CD14-positive monocyte (primary cell): ENCODE measurements around the gene PLA2G2A. TPM values are rescaled to one million over a fixed set of nuclear protein-coding genes. Genes with fewer than 3 reads are reported as not detected.
"Not testable (repeated sequence)": the region's sequence is repeated elsewhere in the genome, so short reads cannot be mapped to it uniquely, and the experiment has no call there.

Experiments used
- DNase-seq, 3 donors: peaks; one replicate each; pipeline ENCODE4 v3.0.0-alpha.2; 2011 to 2022
- H2AFZ ChIP-seq: 2 replicates; pipeline ENCODE4 v1.6.0; 2012; ENCODE audit warnings: mild to moderate bottlenecking, low read depth, low read length, inconsistent platforms; ENCODE audit not compliant: insufficient read depth, poor library complexity, severe bottlenecking
- H3K27ac ChIP-seq, 2 donors: 1 replicate in 1 of 2; 2 replicates in 1 of 2; pipeline ENCODE4 v1.5.1; 2012 to 2013; ENCODE audit warnings: low read length in 2 of 2, control low read depth in 1 of 2, inconsistent platforms in 1 of 2, low read depth in 1 of 2, mild to moderate bottlenecking in 1 of 2
- H3K27me3 ChIP-seq, 2 donors: one replicate each; pipeline versions ENCODE4 v1.6.0 to v1.6.1; 2011 to 2013; ENCODE audit warnings: low read length in 2 of 2; ENCODE audit not compliant: control insufficient read depth in 2 of 2, insufficient read depth in 2 of 2
- H3K36me3 ChIP-seq, 2 donors: replicated peaks in 1 of 2; 1 replicate in 1 of 2; 2 replicates in 1 of 2; pipeline versions ENCODE4 v1.5.1 to v1.6.1; 2012 to 2013; ENCODE audit warnings: low read length in 2 of 2, control low read depth in 1 of 2, inconsistent platforms in 1 of 2, mild to moderate bottlenecking in 1 of 2; ENCODE audit not compliant: insufficient read depth in 2 of 2, control insufficient read depth in 1 of 2
- H3K4me1 ChIP-seq, 2 donors: 1 replicate in 1 of 2; 2 replicates in 1 of 2; pipeline versions ENCODE4 v1.5.1 to v1.6.1; 2012 to 2013; ENCODE audit warnings: low read length in 2 of 2, control low read depth in 1 of 2, inconsistent platforms in 1 of 2, mild to moderate bottlenecking in 1 of 2, moderate library complexity in 1 of 2; ENCODE audit not compliant: insufficient read depth in 2 of 2, control insufficient read depth in 1 of 2
- H3K4me2 ChIP-seq: replicated peaks from 2 replicates; pipeline ENCODE3; 2012; ENCODE audit warnings: low read length, moderate library complexity, mild to moderate bottlenecking; ENCODE audit not compliant: poor library complexity, severe bottlenecking; ENCODE audit errors: extremely low read depth
- H3K4me3 ChIP-seq, 3 experiments: fragments of 200-600 bp in 1 of 3; sonication (generic) in 1 of 3; replicated peaks in 1 of 3; 1 replicate in 2 of 3; 2 replicates in 1 of 3; pipeline ENCODE4 v1.5.1; 2011 to 2013; ENCODE audit warnings: low read length in 3 of 3, mild to moderate bottlenecking in 3 of 3, control low read depth in 2 of 3, low read depth in 2 of 3, inconsistent platforms in 1 of 3, moderate library complexity in 1 of 3
- H3K79me2 ChIP-seq: 2 replicates; pipeline ENCODE4 v1.6.0; 2012; ENCODE audit warnings: mild to moderate bottlenecking, control low read depth, inconsistent platforms, low read length, moderate library complexity; ENCODE audit not compliant: insufficient read depth
- H3K9ac ChIP-seq: 2 replicates; pipeline ENCODE4 v1.6.0; 2017; ENCODE audit warnings: low read length, mild to moderate bottlenecking; ENCODE audit not compliant: insufficient read depth, poor library complexity, severe bottlenecking
- H3K9me3 ChIP-seq, 2 donors: replicated peaks in 1 of 2; 1 replicate in 1 of 2; 2 replicates in 1 of 2; pipeline versions ENCODE4 v1.5.1 to v1.6.1; 2012 to 2013; ENCODE audit warnings: low read length in 2 of 2, control low read depth in 1 of 2; ENCODE audit not compliant: control insufficient read depth in 1 of 2, insufficient read depth in 1 of 2
- H4K20me1 ChIP-seq: 2 replicates; pipeline ENCODE4 v1.6.0; 2012; ENCODE audit warnings: mild to moderate bottlenecking, low read length, control low read depth, moderate library complexity; ENCODE audit not compliant: insufficient read depth
- H3K27ac Mint-ChIP-seq, 7 donors: one replicate each; pipeline ENCODE4 v1.8.0; 2020; ENCODE audit warnings: mild to moderate bottlenecking in 7 of 7, mixed read lengths in 7 of 7, moderate library complexity in 6 of 7, inconsistent platforms in 2 of 7
- H3K27me3 Mint-ChIP-seq, 3 donors: one replicate each; pipeline ENCODE4 v1.8.0; 2021 to 2022; ENCODE audit warnings: low read depth in 3 of 3, mild to moderate bottlenecking in 3 of 3, mixed read lengths in 3 of 3, moderate library complexity in 3 of 3, inconsistent platforms in 1 of 3
- H3K36me3 Mint-ChIP-seq, 2 donors: one replicate each; pipeline ENCODE4 v1.8.0; 2020; ENCODE audit warnings: mixed read lengths in 2 of 2, inconsistent platforms in 1 of 2, mild to moderate bottlenecking in 1 of 2
- H3K4me1 Mint-ChIP-seq: one replicate; pipeline ENCODE4 v1.8.0; 2020; ENCODE audit warnings: mild to moderate bottlenecking, mixed read lengths
- H3K4me3 Mint-ChIP-seq, 2 donors: one replicate each; pipeline ENCODE4 v1.8.0; 2020; ENCODE audit warnings: mild to moderate bottlenecking in 2 of 2, mixed read lengths in 2 of 2, moderate library complexity in 1 of 2
- H3K9me3 Mint-ChIP-seq, 7 donors: one replicate each; pipeline ENCODE4 v1.8.0; 2020 to 2022; ENCODE audit warnings: mixed read lengths in 7 of 7, mild to moderate bottlenecking in 6 of 7, moderate library complexity in 6 of 7, inconsistent platforms in 2 of 7
- WGBS: methylation state at CpG from one replicate; pipeline ENCODE4 v1.1.5; 2013; ENCODE audit warnings: missing lambda C conversion rate; ENCODE audit not compliant: insufficient coverage; 5-methylcytosine and 5-hydroxymethylcytosine counted together
- intact Hi-C, 2 donors: fragments of 100-400 bp; cut with micrococcal nuclease; formaldehyde crosslinking; loops; one replicate each; pipeline versions ENCODE4 v1.15.0 to v1.15.1; 2023
- polyA plus RNA-seq, 3 donors: library from polyadenylated mRNA; depleted of rRNA in 1 of 3; unstranded in 2 of 3; stranded (reverse) in 1 of 3; fragments of 300-500 nt in 2 of 3; fragments of >200 nt in 1 of 3; fragmentation: Illumina TruSeq in 2 of 3; gene quantifications; 1 replicate in 2 of 3; 2 replicates in 1 of 3; pipeline ENCODE4 v1.2.3, GENCODE V29; 2012 to 2021
- TF ChIP-seq, protein P1 (sequence below): fragments of 200-600 bp; IDR thresholded peaks from one replicate; pipeline ENCODE4 v1.8.0; 2022; ENCODE audit warnings: antibody characterized with exemption, mild to moderate bottlenecking

Gene PLA2G2A
- polyA plus RNA-seq, 3 donors, result not detected

DNA sequence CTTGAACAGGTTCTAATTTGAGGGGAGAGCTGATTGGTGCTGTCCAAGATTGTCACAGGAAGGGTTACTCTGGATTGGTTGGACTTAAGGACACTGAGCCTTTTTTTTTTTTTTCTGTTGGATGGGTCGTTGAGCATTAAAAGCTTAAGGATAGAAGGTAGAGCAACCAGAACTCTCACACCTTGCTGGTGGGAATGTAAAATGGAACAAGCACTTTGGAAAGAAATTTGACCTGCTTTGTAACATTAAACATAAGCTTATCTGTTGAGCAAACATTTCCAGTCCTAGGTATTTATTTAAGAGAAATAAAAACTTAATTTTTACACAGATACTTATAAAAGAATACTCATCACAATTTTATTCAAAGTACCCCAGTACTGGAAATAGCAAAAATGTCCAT, 29.8 kb upstream of the PLA2G2A start:
- WGBS, result no CpG with 5 or more reads among the region's 1 CpG
- no peak overlapping the region for H3K27ac ChIP-seq
- no peaks in the 10 kb centered on the region for H3K9me3 ChIP-seq
- no peak overlapping the region for H2AFZ ChIP-seq
- TF ChIP-seq, protein P1, sequence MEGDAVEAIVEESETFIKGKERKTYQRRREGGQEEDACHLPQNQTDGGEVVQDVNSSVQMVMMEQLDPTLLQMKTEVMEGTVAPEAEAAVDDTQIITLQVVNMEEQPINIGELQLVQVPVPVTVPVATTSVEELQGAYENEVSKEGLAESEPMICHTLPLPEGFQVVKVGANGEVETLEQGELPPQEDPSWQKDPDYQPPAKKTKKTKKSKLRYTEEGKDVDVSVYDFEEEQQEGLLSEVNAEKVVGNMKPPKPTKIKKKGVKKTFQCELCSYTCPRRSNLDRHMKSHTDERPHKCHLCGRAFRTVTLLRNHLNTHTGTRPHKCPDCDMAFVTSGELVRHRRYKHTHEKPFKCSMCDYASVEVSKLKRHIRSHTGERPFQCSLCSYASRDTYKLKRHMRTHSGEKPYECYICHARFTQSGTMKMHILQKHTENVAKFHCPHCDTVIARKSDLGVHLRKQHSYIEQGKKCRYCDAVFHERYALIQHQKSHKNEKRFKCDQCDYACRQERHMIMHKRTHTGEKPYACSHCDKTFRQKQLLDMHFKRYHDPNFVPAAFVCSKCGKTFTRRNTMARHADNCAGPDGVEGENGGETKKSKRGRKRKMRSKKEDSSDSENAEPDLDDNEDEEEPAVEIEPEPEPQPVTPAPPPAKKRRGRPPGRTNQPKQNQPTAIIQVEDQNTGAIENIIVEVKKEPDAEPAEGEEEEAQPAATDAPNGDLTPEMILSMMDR, result no peak
- H3K9ac ChIP-seq, result no peak overlapping the region
- H3K79me2 ChIP-seq, result no peaks in the 10 kb centered on the region
- Mint-ChIP-seq H3K27ac (no peak overlapping the region), H3K36me3 (no peaks in the 10 kb centered on the region), H3K4me1 (no peaks in the 10 kb centered on the region), H3K9me3 (peaks cover 2 to 15% (median 7%) of the 10 kb centered on the region in 7 donors), H3K27me3 (peaks cover 2 to 7% (median 5%) of the 10 kb centered on the region in 3 donors), H3K4me3 (no peak overlapping the region)
- no peak for DNase-seq
- no peak overlapping the region for H3K4me2 ChIP-seq
- no peaks in the 10 kb centered on the region for H4K20me1 ChIP-seq
- no peaks in the 10 kb centered on the region for H3K36me3 ChIP-seq
- H3K4me3 ChIP-seq, result no peak overlapping the region
- no peaks in the 10 kb centered on the region for H3K4me1 ChIP-seq
- intact Hi-C loops, result no loop called here
- H3K27me3 ChIP-seq, result peaks cover 0 to 4% of the 10 kb centered on the region in 2 donors

GRCh38 chr1:20008391-20008841, 29.0 kb upstream of the PLA2G2A start:
- H3K36me3 ChIP-seq, result no peaks in the 10 kb centered on the region

GRCh38 chr1:19998823-19999222, 19.4 kb upstream of the PLA2G2A start:
- H3K79me2 ChIP-seq, result not testable (repeated sequence)

More at GRCh38 chr1:20008391-20008841, 29.0 kb upstream of the PLA2G2A start:
- Histone ChIP-seq H3K27me3 (peaks cover 0 to 4% of the 10 kb centered on the region in 2 donors), H3K79me2 (no peaks in the 10 kb centered on the region), H4K20me1 (no peaks in the 10 kb centered on the region), H3K4me1 (no peaks in the 10 kb centered on the region), H2AFZ (no peak overlapping the region), H3K4me2 (no peak overlapping the region), H3K9me3 (no peaks in the 10 kb centered on the region), H3K4me3 (no peak overlapping the region), H3K27ac (no peak overlapping the region), H3K9ac (no peak overlapping the region)
- Mint-ChIP-seq H3K27me3 (peaks cover 2 to 7% (median 5%) of the 10 kb centered on the region in 3 donors), H3K27ac (no peak overlapping the region), H3K4me1 (no peaks in the 10 kb centered on the region), H3K36me3 (no peaks in the 10 kb centered on the region), H3K9me3 (peaks cover 5 to 17% (median 8%) of the 10 kb centered on the region in 7 donors), H3K4me3 (no peak overlapping the region)
- TF ChIP-seq, protein P1, result no peak
- intact Hi-C loops, result no loop called here
- DNase-seq, result no peak
- no CpG with 5 or more reads among the region's 2 CpGs for WGBS

More at GRCh38 chr1:19998823-19999222, 19.4 kb upstream of the PLA2G2A start:
- H4K20me1 ChIP-seq, H3K27ac ChIP-seq, H3K36me3 ChIP-seq, H3K4me3 ChIP-seq, DNase-seq, H3K4me1 Mint-ChIP-seq, intact Hi-C loops, H3K36me3 Mint-ChIP-seq, H3K9ac ChIP-seq, H3K27me3 ChIP-seq, H3K4me2 ChIP-seq, H2AFZ ChIP-seq, H3K4me1 ChIP-seq, H3K27ac Mint-ChIP-seq: not testable (repeated sequence)
- WGBS, result no CpG with 5 or more reads among the region's 3 CpGs
- Mint-ChIP-seq H3K9me3 (peaks cover 3 to 16% (median 12%) of the 10 kb centered on the region in 7 donors), H3K4me3 (peak overlapping the region in 1 of 2 donors; percentile 27), H3K27me3 (peaks cover 2 to 15% (median 3%) of the 10 kb centered on the region in 3 donors)
- peaks cover 5 to 11% of the 10 kb centered on the region in 2 donors for H3K9me3 ChIP-seq
